Measurements from ENCODE around the gene SETDB2.

DNA sequence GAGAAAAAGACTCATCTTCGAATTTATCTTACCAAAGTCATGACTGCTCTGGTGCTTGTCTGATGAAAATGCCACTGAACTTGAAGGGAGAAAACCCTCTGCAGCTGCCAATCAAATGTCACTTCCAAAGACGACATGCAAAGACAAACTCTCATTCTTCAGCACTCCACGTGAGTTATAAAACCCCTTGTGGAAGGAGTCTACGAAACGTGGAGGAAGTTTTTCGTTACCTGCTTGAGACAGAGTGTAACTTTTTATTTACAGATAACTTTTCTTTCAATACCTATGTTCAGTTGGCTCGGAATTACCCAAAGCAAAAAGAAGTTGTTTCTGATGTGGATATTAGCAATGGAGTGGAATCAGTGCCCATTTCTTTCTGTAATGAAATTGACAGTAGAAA is 32.5 kb downstream of the SETDB2 start:
- TF ChIP-seq EP300 (IDR thresholded peaks at IDR 0.05; ENCODE audit: borderline replicate concordance in 1 of 2, control insufficient read depth in 1 of 2, low read depth in 2 of 2, low read length in 2 of 2) (no peak), ATF7 (IDR thresholded peaks at IDR 0.05; ENCODE audit: low read depth) (no peak)
- TF ChIP-seq, protein P1, sequence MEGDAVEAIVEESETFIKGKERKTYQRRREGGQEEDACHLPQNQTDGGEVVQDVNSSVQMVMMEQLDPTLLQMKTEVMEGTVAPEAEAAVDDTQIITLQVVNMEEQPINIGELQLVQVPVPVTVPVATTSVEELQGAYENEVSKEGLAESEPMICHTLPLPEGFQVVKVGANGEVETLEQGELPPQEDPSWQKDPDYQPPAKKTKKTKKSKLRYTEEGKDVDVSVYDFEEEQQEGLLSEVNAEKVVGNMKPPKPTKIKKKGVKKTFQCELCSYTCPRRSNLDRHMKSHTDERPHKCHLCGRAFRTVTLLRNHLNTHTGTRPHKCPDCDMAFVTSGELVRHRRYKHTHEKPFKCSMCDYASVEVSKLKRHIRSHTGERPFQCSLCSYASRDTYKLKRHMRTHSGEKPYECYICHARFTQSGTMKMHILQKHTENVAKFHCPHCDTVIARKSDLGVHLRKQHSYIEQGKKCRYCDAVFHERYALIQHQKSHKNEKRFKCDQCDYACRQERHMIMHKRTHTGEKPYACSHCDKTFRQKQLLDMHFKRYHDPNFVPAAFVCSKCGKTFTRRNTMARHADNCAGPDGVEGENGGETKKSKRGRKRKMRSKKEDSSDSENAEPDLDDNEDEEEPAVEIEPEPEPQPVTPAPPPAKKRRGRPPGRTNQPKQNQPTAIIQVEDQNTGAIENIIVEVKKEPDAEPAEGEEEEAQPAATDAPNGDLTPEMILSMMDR (IDR thresholded peaks at IDR 0.05 in 2 of 3, conservative IDR thresholded peaks at IDR 0.05 in 1 of 3; ENCODE audit: control insufficient read depth in 2 of 3, extremely low read depth in 1 of 3, insufficient read depth in 1 of 3, low read depth in 3 of 3, low read length in 3 of 3) = no peak

Data from GM12878 (cell line).